SH-SY5Y (cell line): ENCODE results near the gene TMX4.

ENCODE experiments used
- GATA2 ChIP-seq: IDR thresholded peaks from 2 replicates; pipeline ENCODE4 v1.6.1; 2011; ENCODE audit warnings: mild to moderate bottlenecking, low read depth, low read length
- GATA3 ChIP-seq: IDR thresholded peaks from 2 replicates; pipeline ENCODE4 v1.6.1; 2011; ENCODE audit warnings: low read depth, mild to moderate bottlenecking, low read length, moderate library complexity

Gene TMX4

DNA sequence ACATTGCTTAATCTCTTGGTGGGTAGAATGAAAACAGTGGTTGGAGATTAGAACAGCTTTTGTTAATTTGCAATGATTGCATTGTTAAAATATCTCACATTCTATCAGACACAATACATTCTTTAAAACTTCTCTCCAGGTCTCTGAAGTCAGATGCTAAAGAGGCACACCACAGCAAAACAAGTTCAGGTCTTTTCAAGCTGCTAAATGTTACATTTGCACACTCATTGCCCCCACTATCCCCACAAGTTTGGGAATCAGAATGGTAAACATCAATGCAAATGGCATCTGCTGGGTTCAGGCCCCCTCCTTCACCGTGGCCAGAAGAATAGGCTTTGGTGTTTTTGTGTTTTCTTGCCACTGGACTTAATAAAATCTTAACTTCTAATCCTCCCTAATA, 69.2 kb downstream of the TMX4 start:
- no peak for TF ChIP-seq GATA2
- no peak for TF ChIP-seq GATA3

DNA sequence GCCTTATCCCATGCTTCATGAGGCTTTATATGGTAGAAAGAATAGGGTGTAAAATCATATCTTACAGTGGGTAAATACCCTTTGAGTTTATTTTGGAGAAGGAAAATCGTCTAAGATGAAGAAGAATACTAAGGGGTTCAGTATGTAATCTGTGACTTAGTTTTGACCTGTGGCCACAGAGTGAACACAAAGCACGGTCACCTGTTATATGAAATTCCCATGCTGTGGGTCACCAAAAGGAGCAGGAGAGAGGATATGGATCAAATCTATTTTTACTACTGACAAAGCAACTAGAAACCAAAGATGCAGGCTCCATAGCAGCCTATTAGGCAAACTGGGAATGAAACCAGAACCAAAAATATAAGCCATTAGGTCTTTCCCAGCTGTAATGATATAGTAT, 75.7 kb downstream of the TMX4 start:
- TF ChIP-seq GATA2 (no peak), GATA3 (no peak)

DNA sequence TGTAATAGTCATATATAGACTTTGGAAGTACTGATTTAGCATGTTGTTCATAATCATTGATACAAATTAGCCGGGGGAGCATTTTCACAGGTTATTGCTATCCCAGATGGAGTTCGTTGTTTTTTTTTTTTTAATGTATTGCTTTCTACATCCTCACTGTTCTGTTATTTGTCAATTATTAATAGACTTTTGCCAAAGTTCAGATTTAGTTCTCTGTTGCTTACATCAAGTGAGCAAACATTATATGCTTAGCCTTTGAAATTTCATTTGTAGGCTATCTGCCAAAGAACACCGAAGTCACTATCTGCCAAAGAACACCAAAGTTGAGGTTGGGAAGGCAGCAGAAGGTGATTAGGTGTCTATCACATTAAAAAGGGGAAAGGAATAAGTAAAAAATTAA, 79.2 kb downstream of the TMX4 start, which contains the start of gene HAO1:
TSS of gene HAO1 (minus strand) at position 118 of the 400 bp plus-strand sequence. CDS start at position 82, 36 bp downstream.
- TF ChIP-seq GATA3 (no peak), GATA2 (no peak)

DNA sequence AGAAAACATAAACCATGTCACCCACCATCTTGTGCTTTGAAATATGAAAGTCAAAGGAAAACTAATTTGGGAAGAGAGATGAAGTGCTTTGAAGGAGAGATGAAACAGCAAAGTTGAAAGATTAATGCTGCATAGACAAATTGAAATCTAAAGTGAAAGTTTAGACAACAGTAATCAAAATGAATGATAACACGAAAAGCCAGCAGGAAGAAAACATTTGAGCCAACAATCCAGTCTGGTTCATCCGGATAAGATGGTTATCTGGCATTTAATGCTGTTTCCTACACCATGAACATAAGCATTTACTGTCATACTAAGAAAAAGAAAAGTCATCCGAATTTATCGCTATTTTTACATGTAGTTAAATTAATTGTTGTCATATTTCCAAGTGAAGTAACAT, 79.9 kb downstream of the TMX4 start:
- TF ChIP-seq GATA2: peak; percentile 86
- TF ChIP-seq GATA3: peak; percentile 84

DNA sequence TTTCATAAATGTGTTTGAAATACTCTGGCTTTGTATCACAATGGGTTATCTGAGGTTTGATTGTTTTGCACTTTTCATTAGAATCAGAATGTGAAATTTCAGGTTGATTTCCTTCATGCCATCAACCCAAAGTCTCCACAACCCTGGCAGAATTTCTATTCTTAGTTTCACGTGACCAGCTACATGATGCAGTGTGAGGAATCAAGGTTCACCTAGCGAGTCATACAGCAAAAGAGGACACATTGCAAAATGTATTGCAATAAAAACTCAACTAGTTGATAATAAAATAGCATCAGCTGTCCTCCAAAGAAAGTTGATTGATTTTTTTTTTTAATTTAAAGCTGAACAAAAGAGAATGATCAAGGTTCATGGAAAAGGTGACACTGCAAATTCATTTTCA, 81.5 kb downstream of the TMX4 start:
- no peak for TF ChIP-seq GATA2
- no peak for TF ChIP-seq GATA3

DNA sequence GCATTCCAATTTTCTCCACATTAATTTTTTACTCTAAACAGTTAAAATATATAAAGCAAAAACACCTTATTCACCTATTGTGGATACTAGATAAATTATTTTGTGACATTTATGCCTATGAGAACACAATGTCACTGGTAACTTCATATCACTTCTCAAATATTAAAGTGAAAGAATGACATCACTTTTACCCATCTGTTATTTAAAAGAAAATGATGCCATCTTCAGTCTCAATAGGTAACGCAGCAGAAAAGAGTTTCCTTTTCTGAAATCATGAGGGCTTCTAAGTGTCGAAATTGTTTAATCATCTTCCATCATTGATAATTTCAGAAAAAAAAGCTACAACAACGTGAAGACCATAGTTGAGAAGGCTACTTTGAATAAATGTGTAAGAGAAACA, 82.2 kb downstream of the TMX4 start:
- TF ChIP-seq GATA2 (no peak), GATA3 (no peak)

DNA sequence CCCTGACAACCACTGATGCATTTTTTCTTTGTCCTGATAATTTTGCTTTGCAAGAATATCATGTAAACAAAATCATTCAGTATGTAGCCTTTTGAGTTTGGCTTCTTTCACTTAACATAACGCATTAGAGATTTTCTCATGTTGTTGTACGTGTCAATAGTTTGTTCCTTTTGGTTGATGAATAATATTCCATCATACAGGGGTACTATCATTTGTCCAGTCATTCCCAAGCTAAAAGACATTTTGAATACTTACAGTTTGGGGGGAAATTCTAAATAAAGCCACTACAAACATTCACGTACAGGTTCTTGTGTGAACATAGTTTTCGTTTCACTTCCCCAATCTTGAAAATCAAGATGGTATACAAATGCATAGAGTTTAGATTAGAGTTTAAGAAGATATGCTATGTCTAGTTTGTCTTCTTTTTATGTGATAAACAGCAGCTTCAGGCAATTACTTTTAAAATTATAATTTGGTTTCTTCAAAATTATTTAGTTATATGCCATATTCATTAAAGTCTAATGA, 84.5 kb downstream of the TMX4 start:
- no peak for TF ChIP-seq GATA2
- TF ChIP-seq GATA3: no peak

DNA sequence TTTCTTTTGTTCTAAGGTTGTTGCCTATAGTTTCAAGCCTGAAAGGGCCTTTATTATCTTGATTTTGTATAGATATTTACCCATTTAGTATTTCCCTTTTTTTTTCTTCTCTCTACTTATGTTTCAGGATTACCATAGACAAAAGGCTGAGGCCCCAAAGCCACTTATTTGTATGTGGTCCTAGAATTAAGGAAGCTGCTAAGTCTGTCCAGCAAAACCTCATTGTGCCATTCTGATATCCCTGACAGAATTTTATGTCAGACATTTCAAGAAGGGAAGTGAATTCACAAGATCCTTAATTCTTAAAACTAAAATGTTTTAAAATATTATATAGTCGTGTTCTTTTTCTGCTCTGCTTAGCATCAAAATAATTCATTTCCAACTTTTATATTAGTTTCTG, 86.2 kb downstream of the TMX4 start:
- TF ChIP-seq GATA3: no peak
- TF ChIP-seq GATA2: no peak

DNA sequence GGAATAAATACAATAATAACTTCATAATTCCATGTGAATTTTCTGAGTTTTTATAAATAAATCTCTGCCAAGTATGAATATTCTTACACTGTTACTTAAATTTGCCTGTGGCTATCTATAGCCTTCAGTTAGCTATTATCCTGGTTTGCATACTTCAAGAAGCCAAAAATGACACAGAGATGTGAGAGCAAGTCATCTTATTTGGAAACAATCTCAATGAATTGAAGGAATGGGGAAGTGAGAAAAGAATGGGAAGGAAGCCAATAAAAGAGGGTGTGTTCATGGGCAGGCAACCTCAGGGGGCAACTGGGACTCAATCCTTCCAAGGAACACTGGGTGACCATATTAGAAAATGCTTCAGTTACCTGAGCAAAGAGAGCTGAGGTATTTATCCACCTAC, 89.2 kb downstream of the TMX4 start:
- TF ChIP-seq GATA3 (no peak), GATA2 (no peak)
